Smooth muscle cell (in vitro differentiated cells): ENCODE results near the gene NUP54. TPM values are rescaled to one million over a fixed set of nuclear protein-coding genes. Genes with fewer than 3 reads are reported as not detected.

Experiments used
- DNase-seq: peaks from one replicate; lab custom pipeline; 2025; ENCODE audit not compliant: unreplicated experiment; lab: John Stamatoyannopoulos, UW
- H2AFZ ChIP-seq: fragments of 200-600 bp; sonication (generic); 2 replicates; pipeline ENCODE4 v1.6.0; 2016; ENCODE audit warnings: antibody characterized with exemption, low read depth, mild to moderate bottlenecking
- H3F3A ChIP-seq: fragments of 200-600 bp; sonication (generic); 2 replicates; pipeline ENCODE4 v1.6.0; 2017; ENCODE audit warnings: antibody characterized with exemption, low read depth
- H3K27ac ChIP-seq: fragments of 200-600 bp; sonication (generic); 2 replicates; pipeline ENCODE4 v1.5.1; 2016; ENCODE audit warnings: low read depth, mild to moderate bottlenecking
- H3K27me3 ChIP-seq: fragments of 200-600 bp; sonication (generic); 2 replicates; pipeline ENCODE4 v1.6.1; 2016; ENCODE audit warnings: low read depth, mild to moderate bottlenecking
- H3K36me3 ChIP-seq: fragments of 200-600 bp; sonication (generic); 2 replicates; pipeline ENCODE4 v1.5.1; 2016; ENCODE audit warnings: low read depth
- H3K4me1 ChIP-seq: fragments of 200-600 bp; sonication (generic); 2 replicates; pipeline ENCODE4 v1.5.1; 2016; ENCODE audit warnings: low read depth
- H3K4me2 ChIP-seq: fragments of 200-600 bp; sonication (generic); 2 replicates; pipeline ENCODE4 v1.6.0; 2016; ENCODE audit warnings: mild to moderate bottlenecking
- H3K4me3 ChIP-seq: fragments of 200-600 bp; sonication (generic); 2 replicates; pipeline ENCODE4 v1.5.1; 2016; ENCODE audit warnings: mild to moderate bottlenecking
- H3K79me2 ChIP-seq: fragments of 200-600 bp; sonication (generic); 2 replicates; pipeline ENCODE4 v1.6.0; 2016; ENCODE audit warnings: low read depth, mild to moderate bottlenecking
- H3K9ac ChIP-seq: fragments of 200-600 bp; sonication (generic); 2 replicates; pipeline ENCODE4 v1.6.0; 2016; ENCODE audit warnings: low read depth
- H3K9me3 ChIP-seq: fragments of 200-600 bp; sonication (generic); replicated peaks from 2 replicates; pipeline ENCODE4 v1.5.1; 2016; ENCODE audit warnings: low read depth
- H4K20me1 ChIP-seq: fragments of 200-600 bp; sonication (generic); 2 replicates; pipeline ENCODE4 v1.6.0; 2016; ENCODE audit warnings: low read depth
- WGBS: methylation state at CpG from one replicate; pipeline ENCODE4 v1.1.7; 2016; ENCODE audit warnings: low lambda C conversion rate; 5-methylcytosine and 5-hydroxymethylcytosine counted together
- polyA plus RNA-seq: library from polyadenylated mRNA; unstranded; fragments of >200 nt; fragmentation: Nextera tagmentation; extraction: Ambion mirVana; gene quantifications from 2 replicates; pipeline ENCODE4 v1.2.1, GENCODE V29; 2016
- total RNA-seq: library from RNA; depleted of rRNA; stranded (reverse); fragments of >200 nt; gene quantifications from 2 replicates; pipeline ENCODE4 v1.2.3, GENCODE V29; 2014
- TF ChIP-seq, protein P1 (sequence below): fragments of 200-600 bp; sonication (generic); IDR thresholded peaks from 2 replicates; pipeline ENCODE4 v1.5.1; 2017; ENCODE audit warnings: borderline replicate concordance, mild to moderate bottlenecking, antibody characterized with exemption; ENCODE audit not compliant: insufficient read depth, poor library complexity, severe bottlenecking

Gene NUP54
- total and polyA plus RNA-seq, 2 experiments from 2014 or later: 36.3 to 52.6 TPM

DNA sequence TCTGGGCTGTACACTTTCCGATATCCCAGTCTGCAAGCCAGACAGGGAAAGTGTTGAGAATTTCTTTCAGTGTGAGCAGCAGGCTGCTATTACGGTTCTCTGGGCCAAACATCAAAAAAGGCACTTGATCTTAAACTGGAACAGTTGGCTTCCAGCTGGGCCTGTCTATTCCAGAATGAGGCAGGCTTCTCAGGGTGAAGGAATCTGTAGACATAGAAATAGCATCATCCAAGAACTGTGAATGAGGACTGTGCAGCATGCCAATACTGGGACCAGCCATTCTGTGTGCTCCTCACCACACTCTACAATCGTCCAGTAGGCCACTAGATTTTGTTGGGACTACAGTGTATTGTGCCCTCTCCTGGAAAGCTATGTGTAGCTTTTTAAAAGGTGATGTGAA is 42.5 kb downstream of the NUP54 start:
- Histone ChIP-seq H3K9me3 (no peaks in the 10 kb centered on the region), H3F3A (no peaks in the 10 kb centered on the region), H3K4me2 (no peak overlapping the region), H3K36me3 (no peaks in the 10 kb centered on the region), H3K4me3 (no peak overlapping the region), H3K27me3 (no peaks in the 10 kb centered on the region), H3K4me1 (no peaks in the 10 kb centered on the region), H3K27ac (no peak overlapping the region), H3K79me2 (no peaks in the 10 kb centered on the region), H4K20me1 (no peaks in the 10 kb centered on the region), H2AFZ (no peak overlapping the region), H3K9ac (no peak overlapping the region)
- 83% methylated on average over 3 of the region's 3 CpGs for WGBS
- TF ChIP-seq, protein P1, sequence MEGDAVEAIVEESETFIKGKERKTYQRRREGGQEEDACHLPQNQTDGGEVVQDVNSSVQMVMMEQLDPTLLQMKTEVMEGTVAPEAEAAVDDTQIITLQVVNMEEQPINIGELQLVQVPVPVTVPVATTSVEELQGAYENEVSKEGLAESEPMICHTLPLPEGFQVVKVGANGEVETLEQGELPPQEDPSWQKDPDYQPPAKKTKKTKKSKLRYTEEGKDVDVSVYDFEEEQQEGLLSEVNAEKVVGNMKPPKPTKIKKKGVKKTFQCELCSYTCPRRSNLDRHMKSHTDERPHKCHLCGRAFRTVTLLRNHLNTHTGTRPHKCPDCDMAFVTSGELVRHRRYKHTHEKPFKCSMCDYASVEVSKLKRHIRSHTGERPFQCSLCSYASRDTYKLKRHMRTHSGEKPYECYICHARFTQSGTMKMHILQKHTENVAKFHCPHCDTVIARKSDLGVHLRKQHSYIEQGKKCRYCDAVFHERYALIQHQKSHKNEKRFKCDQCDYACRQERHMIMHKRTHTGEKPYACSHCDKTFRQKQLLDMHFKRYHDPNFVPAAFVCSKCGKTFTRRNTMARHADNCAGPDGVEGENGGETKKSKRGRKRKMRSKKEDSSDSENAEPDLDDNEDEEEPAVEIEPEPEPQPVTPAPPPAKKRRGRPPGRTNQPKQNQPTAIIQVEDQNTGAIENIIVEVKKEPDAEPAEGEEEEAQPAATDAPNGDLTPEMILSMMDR: no peak
- DNase-seq: no peak

DNA sequence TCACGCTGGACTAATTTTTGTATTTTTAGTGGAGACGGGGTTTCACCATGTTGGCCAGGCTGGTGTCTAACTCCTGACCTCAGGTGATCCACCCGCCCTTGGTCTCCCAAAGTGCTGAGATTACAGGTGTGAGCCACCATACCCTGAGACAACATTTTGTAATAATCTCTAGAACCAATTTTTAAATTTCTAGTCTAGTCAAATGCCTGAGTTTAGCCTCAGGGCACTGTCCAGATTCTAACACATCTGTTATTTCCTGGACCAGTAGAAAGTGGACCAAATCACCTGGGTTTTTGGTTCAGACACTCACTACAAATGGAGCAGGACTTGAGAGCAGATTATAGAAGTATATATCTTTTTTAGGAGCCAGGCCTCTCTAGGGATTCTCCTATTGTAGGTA is 52.1 kb downstream of the NUP54 start:
- Histone ChIP-seq H3K9me3 (no peaks in the 10 kb centered on the region), H3F3A (no peaks in the 10 kb centered on the region), H3K4me3 (no peak overlapping the region), H3K4me1 (no peaks in the 10 kb centered on the region), H4K20me1 (no peaks in the 10 kb centered on the region), H3K79me2 (no peaks in the 10 kb centered on the region), H3K36me3 (no peaks in the 10 kb centered on the region), H3K9ac (no peak overlapping the region), H3K27me3 (no peaks in the 10 kb centered on the region), H3K4me2 (no peak overlapping the region), H3K27ac (no peak overlapping the region), H2AFZ (no peak overlapping the region)
- WGBS: 96% methylated on average over 3 of the region's 3 CpGs
- TF ChIP-seq, protein P1: no peak
- DNase-seq: no peak

DNA sequence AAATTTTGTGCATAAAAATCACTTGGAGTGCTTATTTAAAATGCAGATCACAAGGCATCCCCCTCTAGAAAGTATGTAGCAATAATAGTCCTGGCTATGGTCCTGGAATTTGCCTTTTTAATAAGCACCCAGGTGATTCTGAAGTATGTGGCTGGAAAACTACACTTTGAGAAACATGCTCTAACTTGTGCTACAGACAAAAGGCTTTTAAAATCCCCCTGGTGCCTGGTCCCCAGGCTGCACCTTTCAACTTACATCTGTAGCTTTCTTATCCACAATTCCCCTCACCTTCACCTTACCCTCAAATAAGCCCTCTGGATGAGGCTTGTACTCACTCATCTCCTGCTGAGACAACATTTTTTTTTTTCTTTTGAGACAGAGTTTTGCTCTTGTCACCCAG is 52.6 kb downstream of the NUP54 start:
- H3K9ac ChIP-seq: no peak overlapping the region
- DNase-seq: no peak
- no peaks in the 10 kb centered on the region for H3K4me1 ChIP-seq
- H3F3A ChIP-seq: no peaks in the 10 kb centered on the region
- H3K4me3 ChIP-seq: no peak overlapping the region
- no peaks in the 10 kb centered on the region for H4K20me1 ChIP-seq
- H3K36me3 ChIP-seq: no peaks in the 10 kb centered on the region
- H2AFZ ChIP-seq: no peak overlapping the region
- H3K27ac ChIP-seq: no peak overlapping the region
- H3K79me2 ChIP-seq: no peaks in the 10 kb centered on the region
- H3K27me3 ChIP-seq: no peaks in the 10 kb centered on the region
- TF ChIP-seq, protein P1: no peak
- H3K4me2 ChIP-seq: no peak overlapping the region
- H3K9me3 ChIP-seq: no peaks in the 10 kb centered on the region

DNA sequence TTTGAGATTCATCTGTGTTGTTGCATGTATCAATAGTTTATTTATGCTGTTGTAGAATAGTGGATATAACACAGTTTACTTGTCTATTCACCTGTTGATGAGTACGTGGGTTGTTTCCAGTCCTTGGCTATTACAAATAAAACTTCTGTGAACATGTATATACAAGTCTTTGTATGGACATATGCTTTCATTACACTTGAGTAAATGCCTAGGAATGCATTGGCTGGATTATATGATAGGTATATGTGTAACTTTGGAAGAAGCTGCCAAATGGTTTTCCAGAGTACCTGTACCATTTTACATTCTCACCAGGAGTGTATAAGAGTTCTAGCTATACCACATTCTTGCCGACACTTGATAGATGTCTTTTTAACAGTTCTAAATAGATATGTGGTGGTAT is 57.1 kb downstream of the NUP54 start:
- peak overlapping the region; percentile 80 for H3K27ac ChIP-seq
- TF ChIP-seq, protein P1: no peak
- no peaks in the 10 kb centered on the region for H3K9me3 ChIP-seq
- H2AFZ ChIP-seq: no peak overlapping the region
- H3K4me3 ChIP-seq: no peak overlapping the region
- H3F3A ChIP-seq: no peaks in the 10 kb centered on the region
- no peaks in the 10 kb centered on the region for H3K4me1 ChIP-seq
- no peaks in the 10 kb centered on the region for H4K20me1 ChIP-seq
- no peak for DNase-seq
- H3K9ac ChIP-seq: peak overlapping the region; percentile 32
- no peaks in the 10 kb centered on the region for H3K36me3 ChIP-seq
- H3K79me2 ChIP-seq: no peaks in the 10 kb centered on the region
- H3K27me3 ChIP-seq: no peaks in the 10 kb centered on the region
- peak overlapping the region; percentile 73 for H3K4me2 ChIP-seq
- 84% methylated on average over 2 of the region's 2 CpGs for WGBS
